PC-9 (cell line): ENCODE measurements around the gene CAMTA1. TPM values are rescaled to one million over a fixed set of nuclear protein-coding genes. Genes with fewer than 3 reads are reported as not detected.

Experiments
- BruUV-seq: library from RNA; stranded (reverse); fragments of 400-500 nt; replicated peaks from 2 replicates; lab custom pipeline; 2021; lab: Mats Ljungman, UMichigan
- CTCF ChIA-PET: fragments of 300-600 bp; sonication (Branson Sonifier 250); formaldehyde crosslinking; loops from one replicate; lab custom pipeline; 2022; ENCODE audit warnings: antibody characterized with exemption; lab: Charles Lee
- POLR2A ChIA-PET: fragments of 300-600 bp; sonication (Branson Sonifier 250); formaldehyde crosslinking; loops from one replicate; lab custom pipeline; 2022; ENCODE audit warnings: antibody characterized with exemption; ENCODE audit not compliant: unreplicated experiment; lab: Charles Lee
- DNase-seq, 2 experiments: peaks; one replicate each; pipeline versions ENCODE4 v3.0.0 to v3.0.0-alpha.2; 2015 to 2022; ENCODE audit warnings: mixed read lengths in 1 of 2
- H2AFZ ChIP-seq: fragments of 200-600 bp; sonication (generic); 2 replicates; pipeline ENCODE4 v1.8.1; 2017; ENCODE audit warnings: antibody characterized with exemption
- H3F3A ChIP-seq: fragments of 200-600 bp; sonication (generic); 2 replicates; pipeline ENCODE4 v1.8.1; 2017; ENCODE audit warnings: antibody characterized with exemption, mild to moderate bottlenecking, low read depth; ENCODE audit not compliant: insufficient read depth
- H3K27ac ChIP-seq: fragments of 200-600 bp; sonication (generic); 2 replicates; pipeline ENCODE4 v1.6.1; 2016; ENCODE audit warnings: mixed run types
- H3K27me3 ChIP-seq: fragments of 200-600 bp; sonication (generic); 2 replicates; pipeline ENCODE4 v1.6.1; 2016; ENCODE audit warnings: low read depth, mixed run types; ENCODE audit not compliant: insufficient read depth
- H3K36me3 ChIP-seq: fragments of 200-600 bp; sonication (generic); 2 replicates; pipeline ENCODE4 v1.6.1; 2016; ENCODE audit warnings: low read depth, mixed run types
- H3K4me1 ChIP-seq: fragments of 200-600 bp; sonication (generic); replicated peaks from 2 replicates; pipeline ENCODE4 v1.6.1; 2016; ENCODE audit warnings: mixed run types; ENCODE audit not compliant: insufficient read depth
- H3K4me2 ChIP-seq: fragments of 200-600 bp; sonication (generic); 2 replicates; pipeline ENCODE4 v1.6.1; 2017; ENCODE audit warnings: mixed run types
- H3K4me3 ChIP-seq: fragments of 200-600 bp; sonication (generic); 2 replicates; pipeline ENCODE4 v1.6.1; 2016; ENCODE audit warnings: mixed run types
- H3K79me2 ChIP-seq: fragments of 200-600 bp; sonication (generic); 2 replicates; pipeline ENCODE4 v1.6.1; 2017; ENCODE audit warnings: low read depth, mixed run types
- H3K9me2 ChIP-seq: fragments of 200-600 bp; sonication (generic); 2 replicates; pipeline ENCODE4 v1.8.1; 2017; ENCODE audit warnings: mild to moderate bottlenecking; ENCODE audit not compliant: insufficient read depth
- H3K9me3 ChIP-seq: fragments of 200-600 bp; sonication (generic); 2 replicates; pipeline ENCODE4 v1.8.1; 2016; ENCODE audit warnings: low read depth; ENCODE audit not compliant: insufficient read depth
- H4K20me1 ChIP-seq: fragments of 200-600 bp; sonication (generic); 2 replicates; pipeline ENCODE4 v1.8.1; 2017; ENCODE audit not compliant: insufficient read depth
- EZH2 ChIP-seq: fragments of 200-600 bp; sonication (generic); IDR thresholded peaks from 2 replicates; pipeline ENCODE4 v1.8.0; 2017; ENCODE audit warnings: antibody characterized with exemption, low read depth
- intact Hi-C: fragments of 100-400 bp; cut with micrococcal nuclease; formaldehyde crosslinking; loops from one replicate; pipeline ENCODE4 v1.10.0; 2022; ENCODE audit not compliant: unreplicated experiment
- total RNA-seq: library from RNA; stranded (reverse); gene quantifications from 2 replicates; pipeline ENCODE4 v1.2.3, GENCODE V29; 2021
- TF ChIP-seq, protein P1 (sequence below): fragments of 200-600 bp; sonication (generic); conservative IDR thresholded peaks from 2 replicates; pipeline ENCODE4 v1.6.1; 2017; ENCODE audit warnings: mixed run types, antibody characterized with exemption, mild to moderate bottlenecking, moderate library complexity

Gene CAMTA1
- total RNA-seq, 1 experiment from 2014 or later, result 72.3 TPM

DNA sequence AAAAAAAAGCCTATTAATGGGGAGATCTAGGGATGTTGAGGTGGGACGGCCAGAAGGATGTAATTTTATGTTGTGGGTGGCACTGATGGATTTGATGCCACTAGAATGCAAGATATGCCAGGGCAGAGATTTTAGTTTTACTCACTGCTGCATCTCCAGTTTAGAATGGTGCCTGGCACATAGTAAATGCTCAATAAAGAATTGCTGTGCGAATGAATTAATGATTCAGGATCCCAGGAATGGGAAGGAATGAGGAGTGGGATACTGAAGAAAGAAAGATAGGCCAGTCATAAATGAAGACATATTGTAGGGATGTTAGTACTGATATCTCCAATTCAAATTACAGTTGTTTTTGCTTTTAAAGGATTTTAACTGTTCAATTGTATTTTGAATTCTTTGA is 72.6 kb downstream of the CAMTA1 start:
- 0 out of 2 replicates have a peak, but pooled peaks cover 4% of the 10 kb centered on the region for H3K79me2 ChIP-seq
- no peaks in the 10 kb centered on the region for H4K20me1 ChIP-seq
- H3K27me3 ChIP-seq, result no peaks in the 10 kb centered on the region
- H3K4me2 ChIP-seq, result no peak overlapping the region
- no peak for TF ChIP-seq EZH2
- TF ChIP-seq, protein P1, sequence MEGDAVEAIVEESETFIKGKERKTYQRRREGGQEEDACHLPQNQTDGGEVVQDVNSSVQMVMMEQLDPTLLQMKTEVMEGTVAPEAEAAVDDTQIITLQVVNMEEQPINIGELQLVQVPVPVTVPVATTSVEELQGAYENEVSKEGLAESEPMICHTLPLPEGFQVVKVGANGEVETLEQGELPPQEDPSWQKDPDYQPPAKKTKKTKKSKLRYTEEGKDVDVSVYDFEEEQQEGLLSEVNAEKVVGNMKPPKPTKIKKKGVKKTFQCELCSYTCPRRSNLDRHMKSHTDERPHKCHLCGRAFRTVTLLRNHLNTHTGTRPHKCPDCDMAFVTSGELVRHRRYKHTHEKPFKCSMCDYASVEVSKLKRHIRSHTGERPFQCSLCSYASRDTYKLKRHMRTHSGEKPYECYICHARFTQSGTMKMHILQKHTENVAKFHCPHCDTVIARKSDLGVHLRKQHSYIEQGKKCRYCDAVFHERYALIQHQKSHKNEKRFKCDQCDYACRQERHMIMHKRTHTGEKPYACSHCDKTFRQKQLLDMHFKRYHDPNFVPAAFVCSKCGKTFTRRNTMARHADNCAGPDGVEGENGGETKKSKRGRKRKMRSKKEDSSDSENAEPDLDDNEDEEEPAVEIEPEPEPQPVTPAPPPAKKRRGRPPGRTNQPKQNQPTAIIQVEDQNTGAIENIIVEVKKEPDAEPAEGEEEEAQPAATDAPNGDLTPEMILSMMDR, result no peak
- H3K4me3 ChIP-seq, result no peak overlapping the region
- no TSS peak for BruUV-seq
- DNase-seq, result no peak
- intact Hi-C loops, result no loop called here
- no peaks in the 10 kb centered on the region for H3K9me2 ChIP-seq
- peaks cover 2% of the 10 kb centered on the region; the same call in 1 of the 2 replicates for H3K9me3 ChIP-seq
- H3K27ac ChIP-seq, result no peak overlapping the region
- H3K4me1 ChIP-seq, result peaks cover 22% of the 10 kb centered on the region
- ChIA-PET CTCF (no interaction called here), POLR2A (no interaction called here)
- no peak overlapping the region for H2AFZ ChIP-seq
- H3F3A ChIP-seq, result peaks cover 23% of the 10 kb centered on the region
- H3K36me3 ChIP-seq, result no peaks in the 10 kb centered on the region

DNA sequence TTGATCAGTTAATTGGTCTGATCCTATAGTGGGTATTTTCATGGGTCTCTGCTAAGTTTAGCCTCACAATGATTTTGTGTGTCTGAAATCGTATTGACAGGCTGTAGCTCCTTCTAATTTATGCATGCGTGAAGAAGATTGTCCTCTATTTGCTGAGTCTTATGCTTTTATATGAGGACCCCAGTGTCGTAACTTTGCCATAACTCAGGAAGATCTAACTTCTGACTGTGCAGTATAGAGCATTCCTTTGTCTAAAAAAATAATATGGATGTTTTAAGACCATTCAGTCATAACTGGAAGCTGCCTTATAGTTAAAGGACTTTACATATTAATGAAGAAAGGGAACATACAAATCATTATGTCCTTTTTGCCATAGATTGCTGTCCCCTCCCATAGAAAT is 73.3 kb downstream of the CAMTA1 start:
- BruUV-seq, result no TSS peak
- intact Hi-C loops, result no loop called here
- Histone ChIP-seq H3K79me2 (0 out of 2 replicates have a peak, but pooled peaks cover 4% of the 10 kb centered on the region), H3F3A (peaks cover 23% of the 10 kb centered on the region), H3K36me3 (no peaks in the 10 kb centered on the region), H3K4me1 (peaks cover 22% of the 10 kb centered on the region), H3K9me2 (no peaks in the 10 kb centered on the region), H3K4me3 (no peak overlapping the region), H4K20me1 (no peaks in the 10 kb centered on the region), H3K9me3 (peaks cover 2% of the 10 kb centered on the region; the same call in 1 of the 2 replicates), H3K27me3 (no peaks in the 10 kb centered on the region), H2AFZ (no peak overlapping the region), H3K27ac (no peak overlapping the region), H3K4me2 (no peak overlapping the region)
- ChIA-PET POLR2A (no interaction called here), CTCF (no interaction called here)
- DNase-seq, result no peak
- TF ChIP-seq, protein P1, result no peak
- no peak for TF ChIP-seq EZH2

DNA sequence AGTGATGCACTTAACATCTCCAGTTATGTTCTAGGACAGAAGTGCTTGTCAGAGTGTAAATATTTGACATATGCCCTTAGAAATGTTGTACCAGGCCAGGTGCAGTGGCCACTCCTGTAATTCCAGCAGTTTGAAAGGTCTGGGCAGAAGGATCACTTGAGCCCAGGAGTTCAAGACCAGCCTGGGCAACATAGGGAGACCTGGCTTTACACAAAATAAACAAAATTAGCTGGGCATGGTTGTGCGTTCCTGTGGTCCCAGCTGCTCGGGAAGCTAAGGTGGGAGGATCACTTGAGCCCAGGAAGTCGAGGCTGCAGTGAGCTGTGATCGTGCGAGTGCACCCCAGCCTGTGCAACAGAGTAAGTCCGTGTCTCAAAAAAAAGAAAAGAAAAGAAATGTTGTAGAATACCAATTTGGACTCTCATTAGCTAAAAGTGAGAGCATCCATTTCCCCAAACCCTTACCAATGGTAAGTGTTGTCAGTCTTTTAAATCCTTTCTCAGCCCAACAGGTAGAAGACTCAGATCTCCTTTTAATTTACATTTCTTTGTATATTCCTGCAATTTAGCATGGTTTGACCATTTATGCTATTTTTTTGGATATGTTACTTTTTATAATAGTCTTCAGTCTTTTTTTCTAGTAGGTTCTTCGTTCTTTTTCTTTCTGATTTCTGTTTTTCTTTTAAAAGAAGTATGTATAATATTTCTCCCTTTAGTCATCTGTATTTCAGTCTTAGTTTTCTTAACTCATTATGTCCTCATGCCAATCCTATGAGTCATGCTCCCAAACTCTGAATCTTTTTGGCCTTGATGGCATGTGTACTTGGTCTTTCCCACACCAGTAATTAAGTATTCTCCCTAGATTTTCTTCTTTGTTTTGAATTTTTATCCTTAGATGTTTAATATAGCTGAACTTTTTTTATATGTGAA is 74.4 kb downstream of the CAMTA1 start:
- H3K9me3 ChIP-seq, result peaks cover 2% of the 10 kb centered on the region; the same call in 1 of the 2 replicates
- no peaks in the 10 kb centered on the region for H3K9me2 ChIP-seq
- H3K79me2 ChIP-seq, result 0 out of 2 replicates have a peak, but pooled peaks cover 4% of the 10 kb centered on the region
- peak overlapping the region; percentile 59 for H3K4me2 ChIP-seq
- intact Hi-C loops, result loop anchor here (2.0 kb wide), 1 partner anchor 65 kb away; no protein-coding TSS in a partner anchor
- CTCF ChIA-PET, result no interaction called here
- H3K4me3 ChIP-seq, result no peak overlapping the region
- peak overlapping the region; percentile 82 for H3K27ac ChIP-seq
- H3K4me1 ChIP-seq, result peaks cover 22% of the 10 kb centered on the region
- H3F3A ChIP-seq, result peaks cover 23% of the 10 kb centered on the region
- no peaks in the 10 kb centered on the region for H3K36me3 ChIP-seq
- TF ChIP-seq EZH2, result no peak
- TF ChIP-seq, protein P1, result no peak
- POLR2A ChIA-PET, result interaction anchor here (0.6 to 1.1 kb wide), 2 partner anchors 74 to 867 kb away, joined by 3 to 4 read pairs; partner anchors contain the start of gene CAMTA1
- no peaks in the 10 kb centered on the region for H4K20me1 ChIP-seq
- H3K27me3 ChIP-seq, result no peaks in the 10 kb centered on the region
- DNase-seq, result peak; percentile 32 to 88
- no TSS peak for BruUV-seq
- H2AFZ ChIP-seq, result no peak overlapping the region
